Activated naive CD4-positive, alpha-beta T cell treated with anti-CD3 and anti-CD28 coated beads, Interleukin-2, amount 10 ng/mL, durations not matched to agents 7 days and 5 days (primary cell): Measurements from ENCODE around the gene TRIM6.
"Not testable (repeated sequence)": the region's sequence is repeated elsewhere in the genome, so short reads cannot be mapped to it uniquely, and the experiment has no call there.

Experiments
- CTCF ChIA-PET: fragments of 350-600 bp; sonication (Branson Sonifier 250); formaldehyde crosslinking; loops from one replicate; lab custom pipeline; 2021; ENCODE audit warnings: antibody characterized with exemption; lab: Charles Lee
- DNase-seq: peaks from one replicate; pipeline ENCODE4 v3.0.0-alpha.2; 2020
- H3K27ac Mint-ChIP-seq: one replicate; pipeline ENCODE4 v1.8.0; 2021; ENCODE audit warnings: mild to moderate bottlenecking, moderate library complexity, mixed read lengths
- H3K27me3 Mint-ChIP-seq: one replicate; pipeline ENCODE4 v1.8.0; 2021; ENCODE audit warnings: mild to moderate bottlenecking, mixed read lengths
- H3K36me3 Mint-ChIP-seq: one replicate; pipeline ENCODE4 v1.8.0; 2021; ENCODE audit warnings: mixed read lengths
- H3K4me1 Mint-ChIP-seq: one replicate; pipeline ENCODE4 v1.8.0; 2021; ENCODE audit warnings: mixed read lengths
- H3K4me3 Mint-ChIP-seq: one replicate; pipeline ENCODE4 v1.8.0; 2021; ENCODE audit warnings: mild to moderate bottlenecking, moderate library complexity, mixed read lengths
- H3K9me3 Mint-ChIP-seq: one replicate; pipeline ENCODE4 v1.8.0; 2021; ENCODE audit warnings: mixed read lengths

The TRIM6 gene

DNA sequence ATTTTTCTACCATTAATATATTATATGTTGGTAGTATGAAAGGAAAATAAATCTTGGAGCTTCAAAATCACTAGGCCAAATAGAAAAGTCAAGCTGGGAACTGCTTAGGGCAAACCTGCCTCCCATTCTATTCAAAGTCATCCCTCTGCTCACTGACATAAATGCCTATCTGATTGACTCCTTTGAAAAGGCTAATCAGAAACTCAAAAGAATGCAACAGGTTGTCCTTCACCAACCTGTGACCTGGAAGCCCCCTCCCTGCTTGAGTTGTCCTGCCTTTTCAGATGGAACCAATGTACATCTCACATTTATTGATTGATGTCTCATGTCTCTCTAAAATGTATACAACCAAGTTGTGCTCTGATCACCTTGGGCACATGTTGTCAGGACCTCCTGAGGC, 25.1 kb downstream of the TRIM6 start:
- Mint-ChIP-seq H3K4me3 (no peak overlapping the region), H3K27ac (no peak overlapping the region), H3K4me1 (peaks cover 28% of the 10 kb centered on the region), H3K27me3 (no peaks in the 10 kb centered on the region), H3K36me3 (peaks cover 8% of the 10 kb centered on the region), H3K9me3 (no peaks in the 10 kb centered on the region)
- CTCF ChIA-PET: no interaction called here
- DNase-seq: no peak

DNA sequence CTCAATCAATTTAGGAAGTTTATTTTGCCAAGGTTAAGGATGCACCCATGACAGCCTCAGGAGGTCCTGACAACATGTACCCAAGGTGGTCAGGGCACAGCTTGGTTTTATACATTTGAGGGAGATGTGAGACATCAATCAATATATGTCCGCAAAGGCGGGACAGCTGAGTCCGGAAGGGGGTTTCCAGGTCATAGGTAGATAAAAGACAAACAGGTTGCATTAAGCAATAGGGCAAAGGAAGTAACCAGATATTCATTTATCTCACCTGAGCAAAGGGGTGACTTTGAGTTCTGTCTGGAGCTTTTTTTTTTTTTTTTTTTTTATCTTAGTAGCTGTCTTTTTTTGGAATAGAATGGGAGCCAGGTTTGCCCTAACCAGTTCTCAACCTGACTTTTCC, 26.4 kb downstream of the TRIM6 start:
- H3K27me3 Mint-ChIP-seq: no peaks in the 10 kb centered on the region
- DNase-seq: no peak
- CTCF ChIA-PET: no interaction called here
- H3K36me3 Mint-ChIP-seq: peaks cover 12% of the 10 kb centered on the region
- H3K4me3 Mint-ChIP-seq: peak overlapping the region; percentile 14
- no peaks in the 10 kb centered on the region for H3K9me3 Mint-ChIP-seq
- H3K27ac Mint-ChIP-seq: no peak overlapping the region
- H3K4me1 Mint-ChIP-seq: peaks cover 39% of the 10 kb centered on the region

DNA sequence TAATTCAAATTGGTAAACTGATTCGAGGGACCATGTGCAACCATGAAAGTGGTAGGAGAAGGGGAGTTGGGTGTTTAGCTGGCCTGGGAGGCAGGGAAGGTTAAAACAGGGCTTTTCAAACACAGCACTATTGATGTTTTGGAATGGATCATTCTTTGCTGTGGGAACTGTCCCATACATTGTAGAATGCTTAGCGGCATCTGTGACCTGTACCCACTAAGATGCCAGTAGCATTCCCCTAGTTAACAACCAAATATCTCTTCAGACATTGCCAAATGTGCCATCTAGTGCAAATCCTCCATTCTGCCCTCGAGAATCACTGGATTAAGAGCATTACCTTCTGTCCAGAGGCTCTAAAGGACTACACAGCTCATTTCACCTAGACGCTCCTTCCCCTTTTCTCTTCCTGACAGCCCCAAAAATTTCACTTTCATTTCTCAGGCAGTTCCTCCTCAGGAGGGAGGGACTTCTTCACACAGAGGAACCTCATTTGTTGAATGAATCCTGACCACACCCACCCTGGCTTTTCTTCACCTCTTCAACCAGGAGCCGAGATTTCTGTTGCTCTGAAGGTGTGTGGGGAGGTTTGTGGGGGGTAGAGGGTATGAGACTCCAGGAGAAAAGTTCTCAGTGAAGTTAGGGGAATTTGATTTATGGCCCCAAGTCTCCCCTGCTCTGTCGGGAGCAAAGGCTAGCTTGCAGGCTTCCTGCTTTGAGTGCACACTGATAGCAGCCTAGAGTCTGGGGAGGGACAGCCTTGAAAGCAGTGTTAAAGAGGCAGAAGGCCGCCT, 28.2 kb downstream of the TRIM6 start, which contains the start of gene TRIM34:
Gene TRIM34, plus strand, starts transcription at position 513 of the 791 bp plus-strand sequence. CDS start 7,331 bp downstream, outside the sequence.
- Mint-ChIP-seq H3K27me3 (no peaks in the 10 kb centered on the region), H3K36me3 (peaks cover 12% of the 10 kb centered on the region), H3K9me3 (no peaks in the 10 kb centered on the region), H3K4me3 (peak within 1 kb of the TSS; percentile 80), H3K4me1 (peaks cover 44% of the 10 kb centered on the region), H3K27ac (peak within 1 kb of the TSS; percentile 84)
- CTCF ChIA-PET: interaction anchor here (0.7 to 1.1 kb wide), 2 partner anchors 25 to 60 kb away, joined by 3 to 4 read pairs; partner anchors contain the start of gene TRIM5
- DNase-seq: peak; percentile 79

DNA sequence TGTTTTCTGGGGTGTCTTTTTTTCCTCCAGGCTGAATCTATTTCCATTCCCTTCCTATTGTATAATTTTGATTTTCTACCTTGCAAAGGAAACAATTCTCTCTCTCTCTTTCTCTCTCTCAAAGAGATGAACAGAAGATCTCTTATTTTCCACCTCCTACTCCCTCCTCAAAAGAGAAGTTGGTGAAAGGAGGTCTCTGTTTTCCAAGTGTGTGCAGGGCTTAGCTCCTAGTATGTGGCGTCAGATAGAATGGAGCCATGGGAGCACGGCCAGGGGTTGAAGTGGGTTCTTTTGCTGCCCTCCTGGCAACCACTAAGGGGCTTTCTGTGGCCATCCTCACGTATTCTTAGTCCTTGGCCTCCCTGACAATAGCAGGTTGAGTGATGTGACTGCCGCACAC, 28.8 kb downstream of the TRIM6 start:
- Mint-ChIP-seq H3K4me1 (peaks cover 44% of the 10 kb centered on the region), H3K27me3 (no peaks in the 10 kb centered on the region), H3K36me3 (peaks cover 12% of the 10 kb centered on the region), H3K9me3 (no peaks in the 10 kb centered on the region), H3K4me3 (peak overlapping the region; percentile 80), H3K27ac (peak overlapping the region; percentile 70)
- CTCF ChIA-PET: interaction anchor here (0.7 to 1.1 kb wide), 2 partner anchors 26 to 59 kb away, joined by 3 to 4 read pairs; partner anchors contain the start of gene TRIM5
- DNase-seq: no peak

DNA sequence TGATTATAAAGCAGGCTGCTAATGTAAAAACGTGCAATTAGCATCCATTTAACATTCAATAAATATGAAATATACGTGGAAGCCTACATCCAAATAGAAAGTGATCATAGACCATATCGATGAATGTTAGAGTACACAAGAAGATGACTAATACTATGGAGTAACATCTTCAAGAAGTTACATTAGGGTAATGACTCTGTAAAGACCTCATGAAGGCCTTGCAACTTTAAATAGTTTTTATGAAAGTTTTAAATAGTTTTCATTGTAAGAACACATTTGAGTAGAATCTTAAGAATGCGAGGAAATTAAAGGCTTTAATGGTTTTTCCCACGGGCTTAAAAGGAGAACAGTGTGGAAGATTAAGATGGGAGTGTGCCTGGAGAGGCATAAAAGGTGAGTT, 29.8 kb downstream of the TRIM6 start:
- peaks cover 12% of the 10 kb centered on the region for H3K36me3 Mint-ChIP-seq
- H3K27me3 Mint-ChIP-seq: no peaks in the 10 kb centered on the region
- H3K4me1 Mint-ChIP-seq: peaks cover 44% of the 10 kb centered on the region
- CTCF ChIA-PET: interaction anchor here (1.9 to 2.1 kb wide), 2 partner anchors 58 to 64 kb away, joined by 5 to 6 read pairs; partner anchors contain the start of gene TRIM22
- no peak for DNase-seq
- H3K4me3 Mint-ChIP-seq: peak overlapping the region; percentile 80
- no peak overlapping the region for H3K27ac Mint-ChIP-seq
- no peaks in the 10 kb centered on the region for H3K9me3 Mint-ChIP-seq

DNA sequence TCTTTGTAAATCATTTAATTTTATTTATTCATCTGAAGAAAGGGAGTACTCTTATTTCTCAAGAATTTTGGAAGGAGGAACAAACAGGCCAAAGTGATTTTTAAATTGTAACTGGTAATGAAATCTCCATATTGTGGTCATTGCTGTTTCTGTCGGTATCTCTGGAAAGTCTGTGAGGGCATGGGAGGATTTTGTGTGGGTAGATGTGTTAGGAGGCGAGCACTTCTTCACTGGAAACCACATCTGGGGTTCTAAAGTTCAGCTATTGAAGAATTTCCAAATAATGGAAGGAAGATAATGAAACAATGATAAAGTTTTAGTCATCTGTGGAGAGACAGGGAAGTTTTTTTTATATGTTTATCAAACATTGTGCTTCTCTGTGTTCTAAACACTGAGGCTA, 35.0 kb downstream of the TRIM6 start:
- Mint-ChIP-seq H3K36me3 (peaks cover 22% of the 10 kb centered on the region), H3K9me3 (no peaks in the 10 kb centered on the region), H3K4me1 (peaks cover 17% of the 10 kb centered on the region), H3K27me3 (no peaks in the 10 kb centered on the region), H3K4me3 (no peak overlapping the region), H3K27ac (no peak overlapping the region)
- no peak for DNase-seq
- CTCF ChIA-PET: no interaction called here

DNA sequence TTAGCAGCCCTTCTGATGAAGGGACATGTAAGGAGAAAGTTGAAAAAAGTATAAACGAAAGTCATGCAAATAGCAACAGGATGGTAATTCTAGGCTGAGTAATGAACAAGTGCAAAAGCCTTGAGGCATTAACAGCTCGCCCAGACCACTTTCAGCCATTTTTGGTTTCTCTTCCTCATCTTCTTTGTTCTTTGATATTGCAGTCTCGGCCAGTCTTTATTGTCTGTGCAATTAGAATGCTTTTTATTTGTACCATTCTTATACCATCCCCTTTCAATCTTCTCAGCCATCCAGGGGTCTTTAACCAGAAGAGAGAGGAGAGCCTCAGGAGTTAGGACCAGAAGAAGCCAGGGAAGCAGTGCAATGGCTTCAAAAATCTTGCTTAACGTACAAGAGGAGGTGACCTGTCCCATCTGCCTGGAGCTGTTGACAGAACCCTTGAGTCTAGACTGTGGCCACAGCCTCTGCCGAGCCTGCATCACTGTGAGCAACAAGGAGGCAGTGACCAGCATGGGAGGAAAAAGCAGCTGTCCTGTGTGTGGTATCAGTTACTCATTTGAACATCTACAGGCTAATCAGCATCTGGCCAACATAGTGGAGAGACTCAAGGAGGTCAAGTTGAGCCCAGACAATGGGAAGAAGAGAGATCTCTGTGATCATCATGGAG, 35.7 kb downstream of the TRIM6 start:
- H3K9me3 Mint-ChIP-seq: no peaks in the 10 kb centered on the region
- peaks cover 11% of the 10 kb centered on the region for H3K4me1 Mint-ChIP-seq
- no peak overlapping the region for H3K27ac Mint-ChIP-seq
- CTCF ChIA-PET: no interaction called here
- H3K4me3 Mint-ChIP-seq: no peak overlapping the region
- DNase-seq: no peak
- H3K27me3 Mint-ChIP-seq: no peaks in the 10 kb centered on the region
- H3K36me3 Mint-ChIP-seq: peaks cover 22% of the 10 kb centered on the region

DNA sequence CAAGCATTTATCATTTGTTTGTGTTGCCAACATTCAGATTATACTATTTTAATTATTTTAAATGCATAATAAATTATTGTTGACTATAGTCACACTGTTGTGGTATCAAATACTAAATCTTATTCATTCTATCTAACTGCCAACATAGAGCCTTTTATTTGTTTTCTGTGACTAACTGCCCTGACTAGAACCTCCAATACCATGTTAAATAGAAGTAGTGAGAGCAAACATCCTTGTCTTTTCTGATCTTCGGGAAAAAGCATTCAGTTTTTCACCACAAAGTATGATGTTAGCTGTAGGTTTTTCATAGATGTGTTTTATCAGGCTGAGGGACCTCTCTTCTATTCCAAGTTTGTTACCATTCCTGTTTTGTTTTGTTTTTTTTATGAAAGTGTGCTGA, 43.5 kb downstream of the TRIM6 start:
- H3K4me3 Mint-ChIP-seq: no peak overlapping the region
- H3K27ac Mint-ChIP-seq: no peak overlapping the region
- H3K36me3 Mint-ChIP-seq: peaks cover 34% of the 10 kb centered on the region
- no peak for DNase-seq
- no peaks in the 10 kb centered on the region for H3K9me3 Mint-ChIP-seq
- H3K4me1 Mint-ChIP-seq: no peaks in the 10 kb centered on the region
- CTCF ChIA-PET: no interaction called here
- no peaks in the 10 kb centered on the region for H3K27me3 Mint-ChIP-seq

DNA sequence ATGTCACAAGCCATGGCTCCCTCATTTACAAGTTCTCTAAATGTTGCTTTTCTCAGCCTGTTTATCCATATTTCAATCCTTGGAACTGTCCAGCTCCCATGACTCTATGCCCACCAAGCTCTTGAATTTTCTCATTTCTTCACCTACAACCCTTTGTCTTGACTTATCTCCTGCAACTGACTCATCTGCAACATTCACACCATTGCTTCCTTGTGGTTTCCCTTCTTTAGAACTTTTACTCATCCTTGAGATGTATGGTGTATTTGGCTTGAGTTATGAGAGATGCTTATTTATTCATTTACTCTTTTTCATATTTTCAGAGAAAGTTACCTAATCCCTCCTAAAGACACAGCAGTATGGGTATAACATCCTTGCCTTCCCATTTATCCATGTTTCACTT, 47.1 kb downstream of the TRIM6 start:
- H3K36me3 Mint-ChIP-seq: peaks cover 21% of the 10 kb centered on the region
- no peak overlapping the region for H3K27ac Mint-ChIP-seq
- H3K4me3 Mint-ChIP-seq: no peak overlapping the region
- no peaks in the 10 kb centered on the region for H3K4me1 Mint-ChIP-seq
- no peaks in the 10 kb centered on the region for H3K9me3 Mint-ChIP-seq
- CTCF ChIA-PET: no interaction called here
- no peaks in the 10 kb centered on the region for H3K27me3 Mint-ChIP-seq
- no peak for DNase-seq

DNA sequence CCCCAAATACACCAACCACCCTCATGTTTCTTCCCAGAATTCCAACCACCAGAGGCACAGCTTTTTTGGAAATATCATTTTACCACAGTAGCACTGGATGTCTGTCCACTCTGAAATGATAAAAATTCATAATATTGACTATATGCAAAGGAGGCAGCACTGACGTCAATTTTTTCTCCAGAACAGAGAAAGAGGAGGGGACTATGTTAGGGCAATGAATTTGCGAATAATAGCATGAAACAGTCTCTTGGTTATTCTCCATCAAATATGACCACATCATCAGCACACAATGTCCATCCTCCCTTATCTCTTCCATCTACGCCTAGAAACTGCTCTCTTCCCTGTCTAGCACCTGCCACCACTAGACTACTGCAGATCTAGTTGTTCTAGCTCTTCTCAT, 49.7 kb downstream of the TRIM6 start:
- no peak for DNase-seq
- H3K27me3 Mint-ChIP-seq: no peaks in the 10 kb centered on the region
- CTCF ChIA-PET: no interaction called here
- H3K9me3 Mint-ChIP-seq: no peaks in the 10 kb centered on the region
- H3K27ac Mint-ChIP-seq: no peak overlapping the region
- H3K36me3 Mint-ChIP-seq: peaks cover 13% of the 10 kb centered on the region
- no peaks in the 10 kb centered on the region for H3K4me1 Mint-ChIP-seq
- H3K4me3 Mint-ChIP-seq: no peak overlapping the region

DNA sequence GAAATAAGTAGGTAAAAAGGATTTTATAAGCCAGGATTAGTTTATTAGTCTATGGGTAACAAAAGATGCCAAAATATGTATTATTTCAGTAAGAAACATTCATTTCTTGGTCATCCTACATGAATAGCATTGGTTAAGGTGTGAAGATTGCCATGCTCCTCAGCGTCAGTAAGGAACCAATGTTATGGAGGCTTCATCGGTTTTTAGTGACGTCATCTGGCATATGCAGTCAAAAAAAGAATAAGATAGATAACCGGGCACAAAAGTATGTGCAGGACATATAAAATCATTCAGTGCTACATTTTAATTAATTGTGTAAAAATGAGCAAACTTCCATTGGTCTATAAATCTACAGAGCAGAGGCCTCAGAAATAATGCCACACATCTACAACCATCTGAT, 59.0 kb downstream of the TRIM6 start:
- Mint-ChIP-seq H3K4me3 (no peak overlapping the region), H3K4me1 (peaks cover 2% of the 10 kb centered on the region), H3K27ac (no peak overlapping the region), H3K36me3 (peaks cover 3% of the 10 kb centered on the region), H3K9me3 (peaks cover 3% of the 10 kb centered on the region), H3K27me3 (no peaks in the 10 kb centered on the region)
- DNase-seq: no peak
- CTCF ChIA-PET: no interaction called here

DNA sequence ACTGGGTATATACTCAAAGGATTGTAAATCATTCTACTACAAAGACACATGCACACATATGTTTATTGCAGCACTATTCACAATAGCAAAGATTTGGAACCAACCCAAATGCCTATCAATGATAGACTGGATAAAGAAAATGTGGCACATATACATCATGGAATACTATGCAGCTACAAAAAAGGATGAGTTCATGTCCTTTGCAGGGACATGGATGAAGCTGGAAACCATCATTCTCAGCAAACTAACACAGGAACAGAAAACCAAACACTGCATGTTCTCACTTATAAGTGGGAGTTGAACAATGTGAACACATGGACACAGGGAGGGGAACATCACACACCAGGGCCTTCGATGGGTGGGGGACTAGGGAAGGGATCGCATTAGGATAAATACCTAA, 60.5 kb downstream of the TRIM6 start:
- H3K9me3 Mint-ChIP-seq, H3K4me3 Mint-ChIP-seq, H3K27ac Mint-ChIP-seq, H3K36me3 Mint-ChIP-seq, H3K4me1 Mint-ChIP-seq, H3K27me3 Mint-ChIP-seq, DNase-seq, CTCF ChIA-PET: not testable (repeated sequence)

DNA sequence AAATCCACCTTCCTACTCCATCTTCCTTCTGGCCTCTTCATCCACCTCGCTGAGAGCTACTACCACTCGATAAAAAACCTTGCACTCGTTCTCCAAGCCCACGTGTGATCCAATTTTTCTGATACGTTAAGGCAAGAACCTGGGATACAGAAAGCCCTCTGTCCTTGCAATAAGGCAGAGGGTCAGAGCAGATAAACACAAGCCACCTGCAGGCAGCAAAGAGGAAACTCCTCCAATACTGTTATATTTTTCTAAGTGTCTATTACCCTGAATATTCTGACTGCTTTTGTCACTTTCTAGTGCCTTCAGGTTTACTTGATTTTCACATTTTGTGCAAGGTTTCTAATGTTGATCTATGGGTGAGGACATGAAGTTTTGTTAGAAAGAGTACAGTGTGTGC, 61.9 kb downstream of the TRIM6 start:
- H3K4me3 Mint-ChIP-seq: no peak overlapping the region
- peaks cover 2% of the 10 kb centered on the region for H3K9me3 Mint-ChIP-seq
- no peak overlapping the region for H3K27ac Mint-ChIP-seq
- peaks cover 2% of the 10 kb centered on the region for H3K4me1 Mint-ChIP-seq
- H3K36me3 Mint-ChIP-seq: peaks cover 5% of the 10 kb centered on the region
- H3K27me3 Mint-ChIP-seq: no peaks in the 10 kb centered on the region
- CTCF ChIA-PET: no interaction called here
- DNase-seq: no peak
